IMR-90 (cell line): Measurements from ENCODE around the gene FMO2. TPM values are rescaled to one million over a fixed set of nuclear protein-coding genes. Genes with fewer than 3 reads are reported as not detected.

Source experiments
- ATAC-seq: fragments of 200-7000 bp; cut with Tn5 transposase; 2 replicates; pipeline ENCODE4 v1.9.1; 2020; ENCODE audit warnings: low read depth, mild to moderate bottlenecking, moderate library complexity
- BruUV-seq: library from RNA; stranded (reverse); fragments of 400-500 nt; replicated peaks from 2 replicates; lab custom pipeline; 2021; lab: Mats Ljungman, UMichigan
- CTCF ChIA-PET: fragments of 300-600 bp; formaldehyde crosslinking; extraction: SDS; loops from one replicate; lab custom pipeline; 2021; ENCODE audit warnings: antibody characterized with exemption; lab: Yijun Ruan, JAX
- POLR2A ChIA-PET: fragments of 300-600 bp; sonication (Branson Sonifier 250); formaldehyde crosslinking; loops from one replicate; lab custom pipeline; 2022; ENCODE audit warnings: antibody characterized with exemption; ENCODE audit not compliant: unreplicated experiment; lab: Charles Lee
- DNase-seq: peaks from one replicate; pipeline ENCODE4 v3.0.0; 2013
- H2AFZ ChIP-seq: replicated peaks from 2 replicates; pipeline ENCODE3; 2013; ENCODE audit warnings: low read length, mild to moderate bottlenecking; ENCODE audit not compliant: poor library complexity
- H2AK5ac ChIP-seq: 2 replicates; pipeline ENCODE4 v1.6.1; 2013; ENCODE audit warnings: low read depth, low read length, inconsistent platforms
- H2AK9ac ChIP-seq: replicated peaks from 2 replicates; pipeline ENCODE3; 2013; ENCODE audit warnings: mild to moderate bottlenecking, low read depth, low read length, moderate library complexity; ENCODE audit not compliant: poor library complexity
- H2BK120ac ChIP-seq: 2 replicates; pipeline ENCODE4 v1.6.1; 2013; ENCODE audit warnings: low read depth, low read length, inconsistent platforms
- H2BK15ac ChIP-seq: 3 replicates; pipeline ENCODE4 v1.6.1; 2013; ENCODE audit warnings: low read depth, low read length, inconsistent platforms
- H2BK20ac ChIP-seq: 2 replicates; pipeline ENCODE4 v1.6.1; 2013; ENCODE audit warnings: low read depth, mild to moderate bottlenecking, inconsistent platforms, low read length, moderate library complexity
- H2BK5ac ChIP-seq: 2 replicates; pipeline ENCODE4 v1.6.1; 2013; ENCODE audit warnings: mild to moderate bottlenecking, low read depth, low read length, inconsistent platforms; ENCODE audit not compliant: poor library complexity, severe bottlenecking
- H3K14ac ChIP-seq: replicated peaks from 2 replicates; pipeline ENCODE4 v1.6.1; 2013; ENCODE audit warnings: low read depth, low read length, inconsistent platforms
- H3K18ac ChIP-seq: 2 replicates; pipeline ENCODE4 v1.6.1; 2013; ENCODE audit warnings: low read depth, low read length, control low read depth
- H3K23ac ChIP-seq: 2 replicates; pipeline ENCODE4 v1.6.1; 2013; ENCODE audit warnings: low read depth, low read length, inconsistent platforms
- H3K27ac ChIP-seq: 2 replicates; pipeline ENCODE4 v1.5.1; 2013; ENCODE audit warnings: mild to moderate bottlenecking, control low read depth, low read length; ENCODE audit not compliant: insufficient read depth
- H3K27me3 ChIP-seq: 2 replicates; pipeline ENCODE4 v1.6.1; 2013; ENCODE audit warnings: low read length; ENCODE audit not compliant: control insufficient read depth, insufficient read depth
- H3K36me3 ChIP-seq: 2 replicates; pipeline ENCODE4 v1.6.1; 2013; ENCODE audit warnings: low read length, mixed read lengths; ENCODE audit not compliant: control insufficient read depth, insufficient read depth
- H3K4ac ChIP-seq: 2 replicates; pipeline ENCODE4 v1.6.1; 2013; ENCODE audit warnings: low read depth, low read length, inconsistent platforms
- H3K4me1 ChIP-seq: 2 replicates; pipeline ENCODE4 v1.6.1; 2013; ENCODE audit warnings: low read length, mixed read lengths; ENCODE audit not compliant: control insufficient read depth, insufficient read depth
- H3K4me2 ChIP-seq: 2 replicates; pipeline ENCODE4 v1.6.1; 2013; ENCODE audit warnings: low read depth, mild to moderate bottlenecking, control low read depth, low read length, moderate library complexity
- H3K4me3 ChIP-seq: 2 replicates; pipeline ENCODE4 v1.5.1; 2013; ENCODE audit warnings: low read depth, mild to moderate bottlenecking, control low read depth, low read length, moderate library complexity; ENCODE audit not compliant: insufficient read depth
- H3K56ac ChIP-seq: 2 replicates; pipeline ENCODE4 v1.6.1; 2013; ENCODE audit warnings: low read length, inconsistent platforms; ENCODE audit not compliant: insufficient read depth; ENCODE audit errors: extremely low read depth
- H3K79me1 ChIP-seq, 2 experiments: 2 replicates each; pipeline ENCODE4 v1.6.1; 2013; ENCODE audit warnings: low read length in 2 of 2, inconsistent platforms in 1 of 2, low read depth in 1 of 2
- H3K9ac ChIP-seq: 2 replicates; pipeline ENCODE4 v1.6.1; 2013; ENCODE audit warnings: low read depth, low read length, control low read depth
- H3K9me1 ChIP-seq: 2 replicates; pipeline ENCODE4 v1.6.1; 2013; ENCODE audit warnings: low read length, inconsistent platforms; ENCODE audit not compliant: insufficient read depth
- H3K9me3 ChIP-seq: 2 replicates; pipeline ENCODE4 v1.6.1; 2013; ENCODE audit warnings: low read length; ENCODE audit not compliant: control insufficient read depth, insufficient read depth
- H4K20me1 ChIP-seq: 2 replicates; pipeline ENCODE4 v1.6.1; 2013; ENCODE audit warnings: low read length, inconsistent platforms; ENCODE audit not compliant: insufficient read depth
- H4K5ac ChIP-seq: 2 replicates; pipeline ENCODE4 v1.6.1; 2013; ENCODE audit warnings: mild to moderate bottlenecking, low read depth, low read length, control low read depth
- H4K8ac ChIP-seq, 2 experiments: 2 replicates each; pipeline ENCODE4 v1.6.1; 2013; ENCODE audit warnings: low read depth in 2 of 2, low read length in 2 of 2, control low read depth in 1 of 2, inconsistent platforms in 1 of 2
- H4K91ac ChIP-seq: 2 replicates; pipeline ENCODE4 v1.6.1; 2013; ENCODE audit warnings: low read depth, low read length, inconsistent platforms; ENCODE audit not compliant: insufficient read depth
- MXI1 ChIP-seq: IDR thresholded peaks from 2 replicates; pipeline ENCODE4 v1.6.1; 2012; ENCODE audit warnings: low read depth, mild to moderate bottlenecking, low read length, moderate library complexity, borderline replicate concordance
- RAD21 ChIP-seq: IDR thresholded peaks from 2 replicates; pipeline ENCODE4 v1.6.1; 2012; ENCODE audit warnings: low read length, improper control_type of control experiment
- RFX5 ChIP-seq: IDR thresholded peaks from 2 replicates; pipeline ENCODE4 v1.8.0; 2012; ENCODE audit warnings: low read depth, mild to moderate bottlenecking, low read length, moderate library complexity
- WGBS, 2 experiments: methylation state at CpG; one replicate each; pipeline versions ENCODE4 v1.1.5 to v1.1.7; 2013; ENCODE audit warnings: missing lambda C conversion rate in 2 of 2; ENCODE audit not compliant: insufficient read length in 1 of 2; ENCODE audit errors: extremely low coverage in 2 of 2; 5-methylcytosine and 5-hydroxymethylcytosine counted together
- dilution Hi-C: fragments of 300-500 bp; cut with HindIII; formaldehyde crosslinking; loops from one replicate; pipeline ENCODE4 v1.14.3; 2018; ENCODE audit warnings: low sequenced_read_pairs; ENCODE audit not compliant: unreplicated experiment
- in situ Hi-C: fragments of 300-500 bp; cut with MboI; formaldehyde crosslinking; loops from 3 replicates; pipeline ENCODE4 v1.14.3; 2019; ENCODE audit warnings: low sequenced_read_pairs, inconsistent platforms, mixed read lengths
- intact Hi-C: fragments of 100-400 bp; cut with micrococcal nuclease; formaldehyde crosslinking; loops from 2 replicates; pipeline ENCODE4 v1.10.0; 2022
- polyA plus RNA-seq, 3 experiments: library from polyadenylated mRNA; depleted of rRNA; stranded (reverse); fragments of >200 nt; gene quantifications; 2 replicates each; pipeline ENCODE4 v1.2.3, GENCODE V29; 2012; ENCODE audit warnings: low replicate concordance in 1 of 3
- total RNA-seq: library from RNA; depleted of rRNA; stranded (reverse); fragments of >200 nt; gene quantifications from 2 replicates; pipeline ENCODE4 v1.2.3, GENCODE V29; 2012

Gene FMO2
- total and polyA plus RNA-seq, 2 of the 4 experiments (the other 2 are of a cell fraction), result under 0.01 to 0.05 TPM

DNA sequence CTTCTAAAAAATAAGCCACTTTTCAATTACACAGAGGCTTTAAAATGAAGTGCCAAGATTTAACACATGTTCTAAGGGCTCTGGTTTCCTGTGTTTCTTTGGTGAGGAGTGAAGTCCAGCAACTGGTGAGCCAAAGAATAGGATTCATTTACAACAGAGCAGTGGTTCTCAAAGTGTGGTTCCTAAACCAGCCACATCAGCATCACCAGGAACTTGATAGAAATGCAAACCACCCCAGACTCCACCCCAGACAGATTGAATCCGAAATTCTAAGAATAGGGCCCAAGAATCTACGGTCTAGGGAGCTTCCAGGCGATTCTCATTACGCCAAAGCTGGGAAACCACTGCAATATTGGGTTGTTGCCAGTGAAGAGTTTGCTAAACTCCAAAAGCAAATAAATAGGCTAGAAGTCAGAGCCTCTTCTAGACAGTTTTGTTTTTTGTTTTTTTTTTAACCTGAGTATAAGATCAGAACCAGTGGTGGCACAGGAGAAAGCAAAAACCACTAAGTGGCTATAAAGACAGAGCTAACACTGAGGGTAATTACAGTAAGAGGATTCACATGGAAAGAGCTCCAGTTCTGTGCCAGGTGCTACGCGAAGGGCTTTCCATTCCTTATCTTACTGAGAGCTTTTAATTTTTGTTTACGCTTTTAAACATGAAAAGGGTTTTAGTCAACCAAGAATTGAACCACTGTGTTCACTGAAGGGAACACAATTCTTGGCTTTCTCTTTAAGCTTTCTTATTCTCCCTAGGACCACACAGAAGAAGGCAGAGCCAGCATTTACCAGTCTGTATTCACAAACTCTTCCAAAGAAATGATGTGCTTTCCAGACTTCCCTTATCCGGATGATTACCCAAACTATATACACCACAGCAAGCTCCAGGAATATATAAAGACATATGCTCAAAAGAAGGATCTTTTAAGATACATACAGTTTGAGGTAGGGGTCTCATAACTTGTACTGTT, 42.4 kb upstream of the FMO2 start:
- DNase-seq (peak; percentile 52), ATAC-seq (peak; percentile 16)
- no CpG with 5 or more reads among the region's 8 CpGs for WGBS, 2 experiments
- Histone ChIP-seq H3K23ac (peak overlapping the region; percentile 54), H4K20me1 (no peaks in the 10 kb centered on the region), H3K9me1 (no peaks in the 10 kb centered on the region; the same call in 1 of the 2 replicates), H2AFZ (no peak overlapping the region), H3K4ac (peak overlapping the region; percentile 52), H3K4me3 (no peak overlapping the region), H3K79me1 (no peaks in the 10 kb centered on the region), H4K91ac (peak overlapping the region; percentile 35), H4K8ac (peak overlapping the region; percentile 46 to 64; a peak in 3 of 4 replicates), H3K18ac (peak overlapping the region; percentile 7), H3K27me3 (no peaks in the 10 kb centered on the region), H2AK9ac (peak overlapping the region; percentile 39), H3K9ac (peak overlapping the region; percentile 57), H2BK5ac (peak overlapping the region; percentile 41), H3K4me2 (peak overlapping the region; percentile 30), H3K36me3 (no peaks in the 10 kb centered on the region), H2AK5ac (peak overlapping the region; percentile 50; the same call in 1 of the 2 replicates), H3K14ac (peak overlapping the region; percentile 66), H2BK20ac (peak overlapping the region; percentile 52), H3K9me3 (no peaks in the 10 kb centered on the region), H2BK15ac (peak overlapping the region; percentile 37; the same call in 2 of the 3 replicates), H4K5ac (peak overlapping the region; percentile 92), H2BK120ac (peak overlapping the region; percentile 64), H3K56ac (no peak overlapping the region), H3K4me1 (peaks cover 13% of the 10 kb centered on the region), H3K27ac (peak overlapping the region; percentile 86; the same call in 1 of the 2 replicates)
- BruUV-seq, result no TSS peak
- ChIA-PET CTCF (interaction anchor here (0.6 to 1.6 kb wide), 9 partner anchors 11 to 1594 kb away, joined by 3 to 6 read pairs (median 4); no protein-coding TSS in a partner anchor), POLR2A (interaction anchor here (0.6 to 1.3 kb wide), 3 partner anchors 16 to 80 kb away, joined by 3 to 4 read pairs (median 3); no protein-coding TSS in a partner anchor)
- in situ Hi-C loops (no loop called here), dilution Hi-C loops (no loop called here), intact Hi-C loops (loop anchor here (5.0 kb wide), 1 partner anchor 170 kb away; the partner anchor contains the start of gene FMO4)
- TF ChIP-seq RAD21 (no peak), RFX5 (no peak), MXI1 (no peak)
